ENCODE data around the gene SEPTIN2.

- no peak for TF ChIP-seq POLR2A (IDR thresholded peaks at IDR 0.05)
- TF ChIP-seq CTCF (IDR thresholded peaks at IDR 0.05), result no peak
These were observed 64.1 kb downstream of the SEPTIN2 start for GRCh38 chr2:241379481-241380480.
